H9 (cell line): ENCODE data around the gene RANGAP1. TPM values are rescaled to one million over a fixed set of nuclear protein-coding genes. Genes with fewer than 3 reads are reported as not detected.

Source experiments
- DNase-seq: peaks from one replicate; pipeline ENCODE4 v3.0.0-alpha.2; 2017
- H2AFZ ChIP-seq: one replicate; pipeline ENCODE4 v1.6.1; 2013; ENCODE audit warnings: mild to moderate bottlenecking, low read length, control low read depth, moderate library complexity
- H2AK5ac ChIP-seq: 2 replicates; pipeline ENCODE4 v1.6.1; 2013; ENCODE audit warnings: low read length, control low read depth, mixed read lengths; ENCODE audit not compliant: insufficient read length
- H2BK120ac ChIP-seq: one replicate; pipeline ENCODE4 v1.6.1; 2013; ENCODE audit warnings: low read depth, mild to moderate bottlenecking, low read length, control low read depth, inconsistent platforms; ENCODE audit not compliant: poor library complexity, severe bottlenecking
- H2BK12ac ChIP-seq: 2 replicates; pipeline ENCODE4 v1.6.1; 2013; ENCODE audit warnings: low read length, control low read depth, mixed read lengths, low read depth; ENCODE audit not compliant: insufficient read length
- H2BK15ac ChIP-seq: 2 replicates; pipeline ENCODE4 v1.6.1; 2013; ENCODE audit warnings: low read depth, low read length, control low read depth
- H2BK20ac ChIP-seq: one replicate; pipeline ENCODE4 v1.6.1; 2013; ENCODE audit warnings: low read depth, mild to moderate bottlenecking, low read length, control low read depth, inconsistent platforms; ENCODE audit not compliant: poor library complexity, severe bottlenecking
- H2BK5ac ChIP-seq: 2 replicates; pipeline ENCODE4 v1.6.1; 2013; ENCODE audit warnings: low read length, control low read depth, mixed read lengths; ENCODE audit not compliant: insufficient read length
- H3K14ac ChIP-seq: 2 replicates; pipeline ENCODE4 v1.6.1; 2013; ENCODE audit warnings: low read length, control low read depth; ENCODE audit not compliant: insufficient read depth
- H3K18ac ChIP-seq: 2 replicates; pipeline ENCODE4 v1.6.1; 2013; ENCODE audit warnings: low read depth, mild to moderate bottlenecking, mixed read lengths, low read length, control low read depth; ENCODE audit not compliant: insufficient read length
- H3K23ac ChIP-seq: 2 replicates; pipeline ENCODE4 v1.6.1; 2013; ENCODE audit warnings: low read length, control low read depth, mixed read lengths, low read depth; ENCODE audit not compliant: insufficient read length
- H3K23me2 ChIP-seq: 2 replicates; pipeline ENCODE4 v1.6.1; 2013; ENCODE audit warnings: low read depth, mild to moderate bottlenecking, mixed read lengths, low read length, control low read depth; ENCODE audit not compliant: insufficient read length, poor library complexity, severe bottlenecking
- H3K27ac ChIP-seq: 2 replicates; pipeline ENCODE4 v1.5.1; 2013; ENCODE audit warnings: low read length, control low read depth, mixed read lengths, low read depth; ENCODE audit not compliant: insufficient read length
- H3K27me3 ChIP-seq: 2 replicates; pipeline ENCODE4 v1.6.1; 2013; ENCODE audit warnings: low read length, control low read depth, inconsistent platforms; ENCODE audit not compliant: insufficient read depth
- H3K4ac ChIP-seq: 2 replicates; pipeline ENCODE4 v1.6.1; 2013; ENCODE audit warnings: low read depth, mild to moderate bottlenecking, control low read depth, inconsistent platforms, low read length, moderate library complexity
- H3K4me1 ChIP-seq: 2 replicates; pipeline ENCODE4 v1.6.1; 2013; ENCODE audit warnings: low read length, control low read depth, inconsistent platforms; ENCODE audit not compliant: insufficient read depth
- H3K4me2 ChIP-seq: 2 replicates; pipeline ENCODE4 v1.6.1; 2013; ENCODE audit warnings: low read length, control low read depth, mixed read lengths; ENCODE audit not compliant: insufficient read length, insufficient read depth
- H3K56ac ChIP-seq: 2 replicates; pipeline ENCODE4 v1.6.1; 2013; ENCODE audit warnings: low read depth, mild to moderate bottlenecking, mixed read lengths, low read length, control low read depth; ENCODE audit not compliant: insufficient read length
- H3K79me1 ChIP-seq: 2 replicates; pipeline ENCODE4 v1.6.1; 2013; ENCODE audit warnings: low read depth, mild to moderate bottlenecking, moderate library complexity, low read length, control low read depth, inconsistent platforms; ENCODE audit not compliant: insufficient read depth, poor library complexity, severe bottlenecking
- H3K79me2 ChIP-seq: 2 replicates; pipeline ENCODE4 v1.6.1; 2013; ENCODE audit warnings: low read length, control low read depth, inconsistent platforms; ENCODE audit not compliant: insufficient read depth
- H3K9ac ChIP-seq: 2 replicates; pipeline ENCODE4 v1.6.1; 2013; ENCODE audit warnings: low read length, control low read depth, mixed read lengths; ENCODE audit not compliant: insufficient read length; ENCODE audit errors: extremely low read depth
- H3K9me3 ChIP-seq: one replicate; pipeline ENCODE4 v1.6.1; 2013; ENCODE audit warnings: low read depth, low read length, inconsistent platforms; ENCODE audit not compliant: control insufficient read depth
- H3T11ph ChIP-seq: one replicate; pipeline ENCODE4 v1.6.1; 2013; ENCODE audit warnings: mild to moderate bottlenecking, low read length, control low read depth, inconsistent platforms
- H4K20me1 ChIP-seq: one replicate; pipeline ENCODE4 v1.6.1; 2013; ENCODE audit not compliant: control insufficient read depth, insufficient read length, insufficient read depth
- H4K5ac ChIP-seq: 2 replicates; pipeline ENCODE4 v1.6.1; 2013; ENCODE audit warnings: low read depth, mild to moderate bottlenecking, mixed read lengths, low read length, control low read depth; ENCODE audit not compliant: insufficient read length
- H4K8ac ChIP-seq: replicated peaks from 2 replicates; pipeline ENCODE4 v1.6.1; 2013; ENCODE audit warnings: low read length, control low read depth, mixed read lengths, low read depth; ENCODE audit not compliant: insufficient read length
- H4K91ac ChIP-seq: 2 replicates; pipeline ENCODE4 v1.6.1; 2013; ENCODE audit warnings: low read depth, mild to moderate bottlenecking, moderate library complexity, mixed read lengths, low read length, control low read depth; ENCODE audit not compliant: insufficient read length
- H3K27ac Mint-ChIP-seq, 3 experiments: 2 replicates in 2 of 3; 3 replicates in 1 of 3; pipeline ENCODE4 v1.8.0; 2020 to 2021; ENCODE audit warnings: mixed read lengths in 3 of 3, mild to moderate bottlenecking in 1 of 3, moderate library complexity in 1 of 3
- H3K27me3 Mint-ChIP-seq: 2 replicates; pipeline ENCODE4 v1.8.0; 2021; ENCODE audit warnings: low read depth, mild to moderate bottlenecking, moderate library complexity, mixed read lengths
- H3K36me3 Mint-ChIP-seq, 3 experiments: 2 replicates in 2 of 3; 3 replicates in 1 of 3; pipeline ENCODE4 v1.8.0; 2020 to 2021; ENCODE audit warnings: low read depth in 3 of 3, mixed read lengths in 3 of 3; ENCODE audit not compliant: insufficient read depth in 1 of 3
- H3K4me1 Mint-ChIP-seq, 2 experiments: 2 replicates each; pipeline ENCODE4 v1.8.0; 2020; ENCODE audit warnings: mixed read lengths in 2 of 2
- H3K4me3 Mint-ChIP-seq, 2 experiments: 2 replicates in 1 of 2; 3 replicates in 1 of 2; pipeline ENCODE4 v1.8.0; 2020 to 2021; ENCODE audit warnings: mild to moderate bottlenecking in 2 of 2, mixed read lengths in 2 of 2, moderate library complexity in 1 of 2
- H3K9me3 Mint-ChIP-seq, 2 experiments: 2 replicates in 1 of 2; 3 replicates in 1 of 2; pipeline ENCODE4 v1.8.0; 2020; ENCODE audit warnings: mild to moderate bottlenecking in 2 of 2, mixed read lengths in 2 of 2, moderate library complexity in 1 of 2
- CTCF ChIP-seq: fragments of 200-600 bp; sonication (generic); conservative IDR thresholded peaks from 3 replicates; pipeline ENCODE4 v1.8.0; 2021; ENCODE audit warnings: antibody characterized with exemption, mild to moderate bottlenecking
- WGBS: extraction: QIAGEN DNeasy Blood & Tissue Kit; methylation state at CpG from one replicate; pipeline ENCODE4 v1.1.7; 2013; ENCODE audit warnings: missing lambda C conversion rate, low lambda C conversion rate, mixed read lengths; ENCODE audit not compliant: insufficient read length; ENCODE audit errors: extremely low coverage; 5-methylcytosine and 5-hydroxymethylcytosine counted together
- total RNA-seq: library from RNA; stranded (reverse); gene quantifications from 2 replicates; pipeline ENCODE4 v1.2.1, GENCODE V29; 2021

RANGAP1 gene
- total RNA-seq, 1 experiment from 2014 or later, result 130 TPM

GRCh38 chr22:41226723-41227655, 59.0 kb downstream of the RANGAP1 start:
- H3T11ph ChIP-seq, result no peak overlapping the region
- no peaks in the 10 kb centered on the region for H3K23me2 ChIP-seq
- no peak overlapping the region for H4K5ac ChIP-seq
- H2AFZ ChIP-seq, result no peak overlapping the region
- DNase-seq, result no peak
- no peak overlapping the region for H4K8ac ChIP-seq
- H3K18ac ChIP-seq, result no peak overlapping the region
- H3K23ac ChIP-seq, result no peak overlapping the region
- no peaks in the 10 kb centered on the region for H3K27me3 Mint-ChIP-seq
- no peak overlapping the region for H2BK120ac ChIP-seq
- no peaks in the 10 kb centered on the region for H3K9me3 Mint-ChIP-seq
- H2AK5ac ChIP-seq, result no peak overlapping the region
- H3K4ac ChIP-seq, result no peak overlapping the region
- no peaks in the 10 kb centered on the region for H3K79me2 ChIP-seq
- no peaks in the 10 kb centered on the region for H3K9me3 ChIP-seq
- no peaks in the 10 kb centered on the region for H3K4me1 ChIP-seq
- no peaks in the 10 kb centered on the region for H3K79me1 ChIP-seq
- no peak overlapping the region for H2BK12ac ChIP-seq
- TF ChIP-seq CTCF, result no peak
- no peak overlapping the region for H3K27ac ChIP-seq
- H2BK15ac ChIP-seq, result no peak overlapping the region
- H3K4me2 ChIP-seq, result no peak overlapping the region
- H2BK5ac ChIP-seq, result no peak overlapping the region
- no peak overlapping the region for H2BK20ac ChIP-seq
- H3K4me3 Mint-ChIP-seq, result no peak overlapping the region
- H3K36me3 Mint-ChIP-seq, result peaks cover 12 to 76% (median 49%) of the 10 kb centered on the region in 3 experiments; a peak in 6 of 7 replicates
- H4K20me1 ChIP-seq, result no peaks in the 10 kb centered on the region
- no CpG with 5 or more reads among the region's 26 CpGs for WGBS
- H3K14ac ChIP-seq, result no peak overlapping the region
- H4K91ac ChIP-seq, result no peak overlapping the region
- H3K27ac Mint-ChIP-seq, result peak overlapping the region in 2 of 3 experiments; percentile 4 to 82; a peak in 3 of 7 replicates
- no peak overlapping the region for H3K56ac ChIP-seq
- H3K4me1 Mint-ChIP-seq, result no peaks in the 10 kb centered on the region
- no peak overlapping the region for H3K9ac ChIP-seq
- H3K27me3 ChIP-seq, result no peaks in the 10 kb centered on the region; the same call in 1 of the 2 replicates
